Medulla oblongata (tissue), 1 donor: ENCODE results near the gene PDCD11.
"Not testable (repeated sequence)": the region's sequence is repeated elsewhere in the genome, so short reads cannot be mapped to it uniquely, and the experiment has no call there.

Experiments used
- DNase-seq: peaks from one replicate; pipeline ENCODE4 v3.0.0-alpha.2; 2015; ENCODE audit errors: extremely low spot score

PDCD11 gene

GRCh38 chr10:103396067-103396788 is at the start of gene PDCD11, which contains the start of gene ATP5MK:
TSS of gene PDCD11 (plus strand) at chr10:103396626. CDS start at chr10:103398427, 1,801 bp downstream.
TSS of gene ATP5MK (minus strand) at chr10:103396475. CDS start at chr10:103392457, 4,018 bp downstream.
- DNase-seq = peak; percentile 99

GRCh38 chr10:103350175-103350516 is 46.3 kb upstream of the PDCD11 start:
- no peak for DNase-seq

- DNase-seq = peak; percentile 81
Measured at GRCh38 chr10:103350517-103351260, 45.7 kb upstream of the PDCD11 start, which contains the start of gene PCGF6. TSS of gene PCGF6 (minus strand) at chr10:103351140. CDS start at chr10:103351066, 74 bp downstream.

- no peak for DNase-seq
Measured at GRCh38 chr10:103353281-103353680, 43.1 kb upstream of the PDCD11 start.

- not testable (repeated sequence) for DNase-seq
Measured at GRCh38 chr10:103354567-103354966, 41.9 kb upstream of the PDCD11 start.

GRCh38 chr10:103355906-103356599 is 40.4 kb upstream of the PDCD11 start:
- no peak for DNase-seq

GRCh38 chr10:103359493-103359892 is 36.9 kb upstream of the PDCD11 start:
- DNase-seq = not testable (repeated sequence)

- DNase-seq = not testable (repeated sequence)
Measured at GRCh38 chr10:103360791-103361190, 35.6 kb upstream of the PDCD11 start.

- DNase-seq = no peak
Measured at GRCh38 chr10:103367379-103367781, 29.0 kb upstream of the PDCD11 start.

- DNase-seq = peak; percentile 98
Measured at GRCh38 chr10:103367782-103368518, 28.5 kb upstream of the PDCD11 start, which contains the start of gene TAF5. TSS of gene TAF5 (plus strand) at chr10:103367976. CDS start at chr10:103367990, 14 bp downstream.

- DNase-seq = no peak
Measured at GRCh38 chr10:103373544-103373943, 22.9 kb upstream of the PDCD11 start.

- DNase-seq = no peak
Measured at GRCh38 chr10:103374263-103374662, 22.2 kb upstream of the PDCD11 start.

- DNase-seq = no peak
Measured at GRCh38 chr10:103382769-103383168, 13.7 kb upstream of the PDCD11 start.

GRCh38 chr10:103394180-103394579 is 2.2 kb upstream of the PDCD11 start:
- no peak for DNase-seq

- no peak for DNase-seq
Measured at GRCh38 chr10:103395754-103396066, 716 bp upstream of the PDCD11 start.

- no peak for DNase-seq
Measured at GRCh38 chr10:103396789-103397087, 312 bp downstream of the PDCD11 start.

- no peak for DNase-seq
Measured at GRCh38 chr10:103397191-103397825, 882 bp downstream of the PDCD11 start.

- no peak for DNase-seq
Measured at GRCh38 chr10:103413564-103413963, 17.1 kb downstream of the PDCD11 start.

- no peak for DNase-seq
Measured at GRCh38 chr10:103415581-103415980, 19.2 kb downstream of the PDCD11 start.

GRCh38 chr10:103416436-103417147 is 20.2 kb downstream of the PDCD11 start:
- DNase-seq = peak; percentile 77

GRCh38 chr10:103417148-103417469 is 20.7 kb downstream of the PDCD11 start:
- DNase-seq = not testable (repeated sequence)
